GM21786 (cell line): Measurements from ENCODE around the gene JPT2.

ENCODE experiments used
- ATAC-seq: cut with Tn5 transposase; IDR thresholded peaks from one replicate; pipeline ENCODE4 v1.9.1; 2021; ENCODE audit not compliant: unreplicated experiment

Gene JPT2

DNA sequence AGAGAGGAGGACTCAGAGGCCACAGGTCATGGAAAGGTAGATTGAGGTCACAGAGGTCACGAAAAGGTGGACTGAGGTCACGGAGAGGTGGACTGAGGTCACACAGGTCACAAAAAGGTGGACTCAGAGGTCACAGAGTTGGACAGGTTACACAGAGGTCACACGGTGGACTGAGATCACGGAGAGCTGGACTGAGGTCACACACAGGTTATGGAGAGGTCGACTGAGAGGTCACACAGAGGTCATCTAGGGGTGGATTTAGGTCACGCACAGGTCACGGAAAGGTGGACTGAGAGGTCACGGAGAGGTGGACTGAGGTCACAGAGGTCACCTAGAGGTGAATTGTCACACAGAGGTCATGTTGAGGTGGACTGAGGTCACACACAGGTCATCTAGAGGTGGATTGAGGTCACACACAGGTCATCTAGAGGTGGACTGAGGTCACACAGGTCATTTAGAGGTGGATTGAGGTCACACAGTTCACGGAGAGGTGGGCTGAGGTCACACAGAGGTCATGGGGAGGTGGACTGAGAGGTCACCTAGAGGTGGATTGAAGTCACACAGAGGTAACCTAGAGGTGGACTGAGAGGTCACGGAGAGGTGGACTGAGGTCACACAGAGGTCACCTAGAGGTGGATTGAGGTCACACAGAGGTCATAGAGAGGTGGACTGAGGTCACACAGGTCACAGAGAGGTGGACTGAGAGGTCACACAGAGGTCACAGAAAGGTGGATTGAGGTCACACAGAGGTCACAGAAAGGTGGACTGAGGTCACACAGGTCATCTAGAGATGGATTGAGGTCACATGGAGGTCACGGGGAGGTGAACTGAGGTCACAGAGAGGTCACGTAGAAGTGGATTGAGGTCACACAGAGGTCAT lies 26.7 kb upstream of the JPT2 start:
- ATAC-seq: no peak

DNA sequence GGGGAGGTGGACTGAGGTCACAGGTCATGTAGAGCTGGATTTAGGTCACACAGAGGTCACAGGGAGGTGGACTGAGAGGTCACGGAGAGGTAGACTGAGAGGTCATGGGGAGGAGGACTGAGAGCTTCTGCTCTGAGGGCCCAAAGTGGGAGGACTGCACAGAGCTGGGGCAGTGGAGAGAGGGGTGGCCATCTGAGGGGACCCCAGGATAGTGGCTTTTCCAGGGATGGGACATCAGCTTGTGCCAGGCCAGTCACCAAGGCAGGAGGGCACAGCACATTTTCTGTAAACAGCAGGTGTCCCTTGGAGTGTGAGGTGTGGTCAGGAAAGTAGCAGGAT lies 26.1 kb upstream of the JPT2 start:
- ATAC-seq: no peak

DNA sequence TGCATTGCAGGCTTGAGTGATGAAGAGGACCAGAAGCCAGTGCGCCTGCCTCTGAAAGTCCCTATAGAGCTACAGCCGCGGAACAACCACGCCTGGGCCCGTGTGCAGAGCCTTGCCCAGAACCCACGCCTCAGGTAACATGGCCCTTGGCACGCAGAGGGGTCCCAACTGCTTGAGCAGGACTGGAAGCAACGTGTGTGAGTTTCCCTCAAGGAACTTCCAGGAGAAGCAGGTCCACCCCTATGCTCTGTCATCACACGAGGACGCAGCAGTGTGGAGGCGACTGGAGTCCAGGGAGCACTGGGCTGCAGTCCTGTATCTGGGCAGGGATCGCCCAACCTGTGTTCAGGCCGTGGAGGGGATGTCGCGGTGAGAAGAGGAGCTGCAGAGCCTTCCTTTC lies 25.1 kb upstream of the JPT2 start:
- no peak for ATAC-seq

DNA sequence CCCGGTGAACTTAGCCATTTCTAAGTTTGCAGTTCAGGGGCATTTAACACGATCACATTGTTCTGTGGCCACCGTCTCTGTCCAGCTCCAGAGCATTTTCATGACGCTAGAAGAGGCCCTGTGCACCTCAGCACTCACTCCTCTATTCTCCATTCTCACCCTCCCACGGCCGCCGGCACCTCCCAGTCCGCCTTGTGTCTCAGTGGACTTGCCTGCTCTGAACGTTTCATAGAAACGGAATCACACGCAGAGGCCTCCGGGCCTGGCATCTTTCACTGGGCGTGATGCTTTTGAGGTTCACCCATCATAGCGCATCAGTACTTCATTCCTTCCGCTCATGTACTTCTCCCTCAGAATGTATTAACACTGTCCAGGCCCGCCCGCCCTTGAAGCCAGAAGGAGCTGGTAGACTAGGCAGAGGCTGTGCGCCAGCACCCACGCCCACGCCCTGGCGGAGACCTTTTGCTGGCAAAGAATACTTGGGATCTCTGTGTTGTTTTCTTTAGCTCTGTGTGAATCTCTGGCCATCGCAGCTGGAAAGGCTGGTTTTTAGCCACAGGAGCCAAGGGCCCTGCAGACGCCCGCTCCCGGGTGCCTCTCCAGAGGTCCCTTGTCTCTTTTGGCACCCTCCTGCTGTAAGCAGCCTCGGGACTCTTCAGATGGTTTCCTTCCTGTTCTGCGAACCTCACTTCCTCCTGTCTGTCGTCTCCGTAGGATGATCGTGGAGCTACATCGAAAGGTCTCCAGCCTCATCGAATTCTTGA lies 23.4 kb upstream of the JPT2 start:
- no peak for ATAC-seq

DNA sequence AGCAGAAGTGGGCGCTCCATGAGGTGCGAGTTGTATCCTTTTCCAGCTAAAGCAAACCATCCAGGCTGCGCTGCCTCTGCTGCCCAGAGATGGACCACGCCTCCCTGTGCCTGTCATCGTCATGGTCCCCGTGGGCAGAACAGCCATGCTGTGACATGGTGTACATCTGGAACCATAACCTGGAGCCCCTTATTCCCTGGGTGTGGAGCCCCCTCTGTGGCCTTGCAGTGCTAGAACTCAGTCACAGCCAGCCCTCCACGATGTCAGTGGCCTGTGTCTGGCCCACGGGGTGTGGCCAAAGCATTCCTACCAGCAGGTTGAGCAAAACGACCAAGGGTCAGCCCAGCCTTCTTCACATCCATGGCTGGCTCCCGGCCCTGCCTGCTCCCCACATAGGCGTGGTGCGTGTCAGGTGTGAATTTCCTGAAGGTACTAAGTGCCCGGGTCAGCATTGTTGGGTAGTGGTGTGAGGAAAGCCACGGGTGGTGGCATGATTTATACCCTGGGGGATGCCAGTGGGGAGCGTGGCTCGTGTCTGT lies 22.7 kb upstream of the JPT2 start:
- no peak for ATAC-seq

DNA sequence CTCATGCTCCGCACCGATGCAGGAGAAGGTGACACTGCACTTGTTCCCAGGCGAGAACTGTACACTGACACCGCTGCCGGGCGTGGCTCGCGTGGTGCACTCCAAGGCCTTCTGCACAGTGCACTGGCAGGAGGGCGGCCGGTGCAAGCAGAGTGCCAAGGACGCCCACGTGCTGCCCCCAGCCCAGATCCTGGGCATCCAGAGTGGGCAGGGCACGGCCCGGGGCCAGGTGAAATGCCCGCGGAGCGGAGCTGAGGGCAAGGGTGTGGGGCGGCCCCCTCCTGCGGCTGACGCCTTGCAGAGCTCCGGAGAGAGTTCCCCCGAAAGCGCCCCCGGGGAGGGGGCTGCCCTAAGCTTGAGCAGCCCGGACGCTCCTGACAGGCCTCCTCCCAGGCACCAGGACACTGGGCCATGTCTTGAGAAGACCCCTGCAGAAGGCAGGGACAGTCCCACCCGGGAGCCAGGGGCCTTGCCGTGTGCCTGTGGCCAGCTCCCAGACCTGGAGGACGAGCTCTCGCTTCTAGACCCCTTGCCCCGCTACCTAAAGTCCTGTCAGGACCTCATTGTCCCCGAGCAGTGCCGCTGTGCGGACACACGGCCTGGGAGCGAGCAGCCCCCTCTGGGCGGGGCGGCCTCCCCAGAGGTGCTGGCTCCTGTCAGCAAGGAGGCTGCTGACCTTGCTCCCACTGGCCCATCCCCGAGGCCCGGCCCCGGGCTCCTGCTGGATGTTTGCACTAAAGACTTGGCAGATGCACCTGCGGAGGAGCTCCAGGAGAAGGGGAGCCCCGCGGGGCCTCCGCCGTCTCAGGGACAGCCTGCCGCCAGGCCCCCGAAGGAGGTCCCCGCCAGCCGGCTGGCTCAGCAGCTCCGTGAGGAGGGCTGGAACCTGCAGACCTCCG lies 21.9 kb upstream of the JPT2 start:
- ATAC-seq: no peak

DNA sequence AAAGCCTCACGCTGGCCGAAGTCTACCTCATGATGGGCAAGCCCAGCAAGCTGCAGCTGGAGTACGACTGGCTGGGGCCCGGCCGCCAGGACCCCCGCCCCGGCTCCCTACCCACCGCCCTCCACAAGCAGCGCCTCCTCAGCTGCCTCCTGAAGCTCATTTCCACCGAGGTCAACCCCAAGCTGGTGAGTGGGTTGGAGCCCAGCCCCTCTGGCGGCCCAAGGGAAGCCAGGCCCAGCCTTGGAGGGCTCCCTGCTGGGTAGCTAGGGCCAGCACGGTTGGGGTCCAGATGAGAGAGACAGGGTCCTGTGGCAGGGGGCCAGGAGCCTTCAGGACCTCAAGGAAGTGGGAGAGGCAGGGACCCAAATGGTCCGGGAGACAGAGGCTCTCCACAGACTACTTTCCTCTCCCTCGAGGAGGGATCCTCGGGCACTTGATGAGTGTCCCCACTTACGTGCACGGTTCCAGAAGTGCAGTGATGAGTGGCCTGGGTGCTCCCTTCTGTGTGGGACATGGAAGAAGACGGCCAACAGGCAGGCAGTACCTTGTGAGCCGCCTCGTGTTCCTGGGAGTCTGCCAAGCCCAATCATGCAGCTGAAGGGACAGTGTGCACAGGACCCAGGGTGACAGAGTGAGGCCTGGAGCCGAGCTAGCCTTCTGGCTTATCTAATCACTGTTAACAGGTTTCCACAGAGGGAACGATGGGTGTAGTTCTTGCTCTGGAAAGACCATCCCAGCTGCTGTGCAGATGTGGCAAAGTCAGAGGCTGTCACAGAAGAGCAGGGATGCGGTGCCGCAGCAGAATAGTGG lies 21.1 kb upstream of the JPT2 start:
- ATAC-seq: no peak

DNA sequence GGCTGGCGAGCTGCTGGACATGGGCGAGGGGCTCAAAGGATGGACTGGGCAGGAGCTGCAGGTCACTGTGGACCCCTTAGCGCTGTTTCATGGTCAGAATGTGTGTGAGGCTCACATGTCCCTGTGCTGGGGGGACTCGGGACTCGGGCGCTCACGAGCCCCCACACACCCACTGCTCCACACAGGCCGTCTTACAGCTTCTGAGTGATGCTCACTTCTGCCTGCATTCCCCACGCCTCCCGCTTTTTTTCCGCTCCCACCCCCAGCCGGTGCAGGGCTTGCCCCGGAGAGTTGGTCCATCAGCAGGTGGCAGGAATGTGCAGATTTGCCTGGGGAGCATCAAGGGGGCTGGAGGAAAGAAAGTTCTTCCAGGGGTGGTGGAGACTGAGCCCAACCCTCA lies 20.2 kb upstream of the JPT2 start:
- ATAC-seq: no peak

DNA sequence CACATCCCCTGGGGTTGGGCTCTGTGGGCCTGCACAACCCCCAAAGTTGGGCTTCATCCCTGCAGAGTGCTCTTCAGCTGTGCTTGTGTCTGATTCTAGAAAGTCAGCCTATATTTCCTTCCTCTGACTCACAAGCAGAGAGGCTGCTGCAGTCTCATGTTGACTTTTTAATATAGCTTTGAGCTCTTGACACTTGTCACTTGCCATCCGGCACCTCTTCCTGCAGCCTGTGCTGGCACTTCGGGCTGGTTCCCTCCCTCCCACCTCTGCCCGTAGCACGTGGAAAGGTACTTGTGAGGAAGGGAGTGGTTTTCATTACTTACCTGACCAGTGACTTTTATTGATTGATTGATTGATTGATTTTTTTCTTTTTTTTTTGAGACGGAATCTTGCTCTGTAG lies 19.0 kb upstream of the JPT2 start:
- no peak for ATAC-seq

DNA sequence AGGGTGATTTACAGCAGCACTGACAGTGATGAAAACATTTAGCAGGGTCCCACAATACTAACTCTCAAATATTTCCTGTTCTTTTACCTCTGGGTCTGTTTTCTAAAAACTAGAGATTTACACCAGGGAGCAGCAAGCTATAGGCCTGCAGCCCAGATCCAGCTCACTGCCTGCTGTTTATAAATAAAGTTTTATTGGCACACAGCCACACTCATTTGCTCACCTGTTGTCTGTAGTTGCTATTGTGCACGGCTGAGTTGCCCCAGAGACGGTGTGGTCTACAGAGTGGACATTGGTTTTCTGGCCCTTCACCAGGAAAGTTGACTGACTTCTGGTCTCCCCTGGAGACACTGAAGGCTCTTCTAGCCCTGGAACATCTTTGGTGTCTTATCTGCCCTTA lies 16.3 kb upstream of the JPT2 start:
- no peak for ATAC-seq

DNA sequence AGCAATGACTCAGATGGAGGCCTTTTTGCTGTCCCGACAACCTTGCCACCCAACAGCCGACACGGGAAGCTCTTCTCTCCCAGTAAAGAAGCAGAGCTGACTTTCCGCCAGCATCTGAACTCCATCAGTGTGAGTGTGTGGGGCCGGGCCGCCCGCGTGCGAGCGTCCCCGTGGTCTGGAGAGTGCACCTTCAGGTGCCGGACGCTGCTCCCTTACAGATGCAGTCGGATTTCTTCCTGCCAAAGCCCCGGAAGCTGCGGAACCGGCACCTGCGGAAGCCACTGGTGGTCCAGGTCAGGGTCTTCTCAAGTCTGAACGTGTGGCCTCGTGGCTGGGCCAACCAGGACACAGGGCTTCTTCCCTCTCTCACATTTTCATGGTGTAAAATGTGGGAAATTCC lies 15.5 kb upstream of the JPT2 start:
- no peak for ATAC-seq

DNA sequence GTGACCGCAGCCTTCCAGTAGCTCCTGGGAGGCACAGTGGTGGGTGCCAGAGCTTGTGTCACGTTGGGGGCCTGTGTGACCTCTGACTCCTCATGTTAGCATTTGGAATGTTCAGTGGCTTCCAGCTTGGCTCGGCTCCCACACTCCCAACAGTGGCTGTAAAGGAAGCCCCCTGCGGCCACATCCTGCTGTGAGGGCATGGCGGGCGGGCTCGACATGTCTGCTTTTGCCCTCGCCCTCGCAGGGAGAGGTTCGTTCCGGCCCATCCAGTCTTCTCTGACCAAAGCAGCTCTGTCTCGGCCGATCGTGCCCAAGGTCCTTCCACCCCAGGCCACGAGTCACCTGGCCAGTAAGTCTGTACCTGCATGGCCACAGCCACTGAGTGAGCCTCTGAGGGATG lies 12.2 kb upstream of the JPT2 start:
- ATAC-seq: no peak

DNA sequence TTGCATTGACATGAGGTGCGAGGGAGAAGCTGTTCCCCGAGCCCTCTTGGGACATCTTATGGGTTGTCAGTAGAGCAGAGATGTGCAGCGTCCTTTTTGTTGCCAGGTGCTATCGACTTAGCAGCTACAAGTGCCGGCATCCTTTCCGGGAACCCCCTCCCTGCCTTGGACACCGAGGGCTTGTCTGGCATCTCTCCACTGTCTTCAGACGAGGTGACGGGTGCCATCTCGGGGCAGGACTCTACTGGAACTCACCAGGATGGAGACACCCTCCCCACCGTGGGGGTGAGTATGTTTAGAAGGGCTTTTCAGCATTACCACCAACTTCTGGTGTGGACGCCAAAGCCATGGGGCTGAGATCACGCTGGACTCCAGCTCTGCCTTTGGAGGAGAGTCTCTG lies 11.8 kb upstream of the JPT2 start:
- no peak for ATAC-seq

DNA sequence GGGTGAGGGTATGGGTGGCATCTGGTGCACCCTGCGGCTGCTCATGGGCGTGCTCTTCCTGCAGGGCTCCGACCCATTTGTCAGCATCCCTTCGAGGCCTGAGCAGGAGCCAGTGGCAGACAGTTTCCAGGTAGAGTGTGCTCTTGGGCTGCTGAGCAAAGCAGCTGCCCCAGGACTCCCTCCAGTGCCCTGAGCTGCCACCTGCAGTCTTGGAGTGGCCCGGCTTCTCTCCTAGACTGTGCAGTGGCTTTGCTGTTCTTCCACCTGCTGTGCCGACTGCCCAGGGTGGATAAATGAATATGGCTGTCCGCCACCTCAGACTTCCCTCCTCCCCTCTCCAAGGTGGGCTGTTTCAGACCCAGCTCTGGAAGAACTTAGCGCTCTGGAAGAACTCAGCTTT lies 10.8 kb upstream of the JPT2 start:
- ATAC-seq: no peak

DNA sequence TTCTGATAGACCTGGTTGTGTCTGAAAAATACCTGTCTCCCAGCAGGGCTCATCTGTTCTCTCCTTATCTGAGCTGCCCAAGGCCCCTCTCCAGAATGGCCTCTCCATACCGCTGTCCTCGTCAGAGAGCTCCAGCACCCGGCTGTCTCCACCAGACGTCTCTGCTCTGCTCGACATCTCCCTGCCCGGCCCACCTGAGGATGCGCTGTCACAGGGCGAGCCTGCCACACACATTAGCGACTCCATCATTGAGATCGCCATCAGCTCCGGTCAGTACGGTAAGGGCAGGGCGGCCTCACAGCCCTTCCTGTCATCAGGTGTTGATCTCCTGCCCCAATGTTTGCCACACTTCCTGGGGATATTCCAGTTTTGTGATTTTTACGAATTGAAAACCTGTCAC lies 10.2 kb upstream of the JPT2 start:
- ATAC-seq: no peak

DNA sequence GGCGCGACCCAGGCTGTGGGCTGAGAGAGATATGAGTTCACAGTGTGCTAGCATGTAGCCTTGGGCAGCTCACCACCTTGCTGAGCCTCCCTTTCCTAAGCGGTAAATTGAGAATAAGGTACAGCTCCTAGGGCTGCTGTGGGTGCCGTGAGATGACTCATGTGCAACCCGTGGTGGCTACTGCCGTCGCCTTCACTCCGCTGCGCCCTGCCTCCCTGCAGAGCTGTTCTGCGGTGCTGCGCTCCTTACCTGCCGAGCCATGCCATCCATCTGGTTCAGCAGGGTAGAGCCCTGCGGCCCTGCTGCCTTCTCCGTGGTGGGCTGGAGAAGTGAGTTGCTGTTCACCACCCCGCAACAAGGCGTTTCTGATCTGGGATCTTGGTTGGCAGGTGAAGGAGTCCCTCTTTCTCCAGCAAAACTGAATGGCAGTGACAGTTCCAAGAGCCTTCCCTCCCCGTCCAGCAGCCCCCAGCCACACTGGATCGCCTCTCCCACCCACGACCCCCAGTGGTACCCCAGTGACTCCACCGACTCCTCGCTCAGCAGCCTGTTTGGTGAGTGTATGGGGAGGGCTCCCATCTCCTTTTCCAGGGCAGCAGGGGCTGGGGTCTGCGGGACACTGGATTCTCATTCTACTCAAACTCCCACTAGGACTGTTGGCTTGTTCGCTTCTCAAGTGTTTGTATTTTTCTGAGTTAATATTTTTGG lies 9.3 kb upstream of the JPT2 start:
- ATAC-seq: no peak

DNA sequence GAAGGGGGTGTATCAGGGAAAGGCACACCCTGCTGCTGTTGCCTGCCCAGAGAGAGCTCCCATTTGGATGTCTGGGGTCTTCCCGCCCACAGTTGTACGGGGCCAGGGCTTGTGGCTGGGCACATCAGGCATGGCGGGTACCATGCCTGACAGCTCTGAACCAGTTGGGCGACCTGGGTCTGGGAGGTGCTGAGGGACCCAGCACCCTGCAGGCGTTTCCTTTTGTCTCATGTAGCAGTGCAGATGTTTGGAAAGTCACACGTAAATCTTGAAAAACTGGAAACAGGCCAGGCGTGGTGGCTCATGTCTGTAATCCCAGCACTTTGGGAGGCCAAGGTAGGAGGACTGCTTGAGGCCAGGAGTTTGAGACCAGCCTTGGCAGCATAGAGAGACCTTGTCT lies 8.4 kb upstream of the JPT2 start:
- no peak for ATAC-seq

DNA sequence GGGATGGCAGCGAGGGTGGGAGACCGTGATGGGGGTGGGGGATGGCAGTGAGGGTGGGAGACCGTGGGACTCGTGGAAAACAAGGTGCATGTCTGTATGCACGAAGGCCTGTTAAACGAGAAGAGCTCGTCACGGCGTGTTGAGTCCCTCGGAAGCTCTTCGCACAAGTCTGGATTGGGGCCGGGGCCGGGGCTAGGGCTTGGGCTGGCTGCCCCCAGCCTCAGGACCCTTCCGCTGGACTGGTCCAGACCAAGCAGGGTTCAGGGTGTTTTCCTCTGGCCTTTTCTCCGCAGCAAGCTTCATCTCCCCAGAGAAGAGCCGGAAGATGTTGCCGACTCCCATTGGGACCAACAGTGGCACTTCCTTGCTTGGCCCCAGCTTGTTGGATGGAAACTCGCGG lies 7.7 kb upstream of the JPT2 start:
- ATAC-seq: no peak

DNA sequence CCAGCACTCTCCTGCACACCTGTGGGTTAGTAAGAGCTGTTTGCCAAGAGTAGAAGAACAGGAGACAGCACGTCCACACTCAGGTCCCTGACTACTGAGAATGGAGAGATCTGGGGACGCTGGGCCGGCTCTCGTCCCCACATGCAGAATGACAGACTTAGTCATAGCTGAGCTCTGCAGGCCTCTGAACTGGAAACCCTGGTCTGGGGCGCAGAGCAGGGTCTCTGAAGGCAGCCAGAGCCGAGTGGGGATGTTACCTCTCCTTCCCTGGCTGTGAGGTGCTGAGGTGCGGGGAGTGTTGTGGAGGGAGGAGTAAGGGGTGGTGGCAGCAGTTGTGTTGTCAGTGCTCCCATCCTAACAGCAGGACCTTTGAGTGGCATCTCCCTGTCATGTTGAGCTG lies 7.2 kb upstream of the JPT2 start:
- ATAC-seq: no peak
